ENCODE results near the gene VEPH1. TPM values are rescaled to one million over a fixed set of nuclear protein-coding genes. Genes with fewer than 3 reads are reported as not detected.

The VEPH1 gene
- total RNA-seq, 1 donor from 2014 or later: 0.16 TPM

DNA sequence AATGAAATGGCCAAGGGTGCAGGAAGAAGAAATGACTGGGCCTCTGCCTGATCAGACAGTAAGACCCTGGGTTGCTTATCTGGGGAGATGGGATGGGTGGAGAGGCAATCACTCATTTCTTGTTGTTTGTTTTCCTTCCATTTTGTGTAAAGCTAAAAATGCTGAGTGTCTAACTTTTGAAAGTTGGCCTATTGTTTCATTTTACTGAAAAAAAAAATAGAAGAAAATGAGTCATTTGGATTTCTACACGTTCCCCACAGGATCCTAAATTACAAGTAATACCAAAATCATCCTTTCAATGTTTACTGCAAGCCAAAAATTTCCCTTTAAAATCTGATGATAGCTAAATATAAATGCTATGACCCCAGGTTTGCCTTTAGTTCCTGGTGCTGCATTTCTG lies 36.0 kb downstream of the VEPH1 start:
- DNase-seq: no peak
- Histone ChIP-seq H3K27ac (replicated peaks) (no peak overlapping the region), H3K4me3 (no peak overlapping the region), H3K27me3 (ENCODE audit: low read depth) (no peaks in the 10 kb centered on the region), H3K4me1 (no peaks in the 10 kb centered on the region), H3K36me3 (no peaks in the 10 kb centered on the region), H3K9me3 (replicated peaks) (no peaks in the 10 kb centered on the region)
- intact Hi-C loops (cut with micrococcal nuclease): no loop called here
- TF ChIP-seq, protein P1, sequence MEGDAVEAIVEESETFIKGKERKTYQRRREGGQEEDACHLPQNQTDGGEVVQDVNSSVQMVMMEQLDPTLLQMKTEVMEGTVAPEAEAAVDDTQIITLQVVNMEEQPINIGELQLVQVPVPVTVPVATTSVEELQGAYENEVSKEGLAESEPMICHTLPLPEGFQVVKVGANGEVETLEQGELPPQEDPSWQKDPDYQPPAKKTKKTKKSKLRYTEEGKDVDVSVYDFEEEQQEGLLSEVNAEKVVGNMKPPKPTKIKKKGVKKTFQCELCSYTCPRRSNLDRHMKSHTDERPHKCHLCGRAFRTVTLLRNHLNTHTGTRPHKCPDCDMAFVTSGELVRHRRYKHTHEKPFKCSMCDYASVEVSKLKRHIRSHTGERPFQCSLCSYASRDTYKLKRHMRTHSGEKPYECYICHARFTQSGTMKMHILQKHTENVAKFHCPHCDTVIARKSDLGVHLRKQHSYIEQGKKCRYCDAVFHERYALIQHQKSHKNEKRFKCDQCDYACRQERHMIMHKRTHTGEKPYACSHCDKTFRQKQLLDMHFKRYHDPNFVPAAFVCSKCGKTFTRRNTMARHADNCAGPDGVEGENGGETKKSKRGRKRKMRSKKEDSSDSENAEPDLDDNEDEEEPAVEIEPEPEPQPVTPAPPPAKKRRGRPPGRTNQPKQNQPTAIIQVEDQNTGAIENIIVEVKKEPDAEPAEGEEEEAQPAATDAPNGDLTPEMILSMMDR (IDR thresholded peaks at IDR 0.05; ENCODE audit: borderline replicate concordance): no peak

DNA sequence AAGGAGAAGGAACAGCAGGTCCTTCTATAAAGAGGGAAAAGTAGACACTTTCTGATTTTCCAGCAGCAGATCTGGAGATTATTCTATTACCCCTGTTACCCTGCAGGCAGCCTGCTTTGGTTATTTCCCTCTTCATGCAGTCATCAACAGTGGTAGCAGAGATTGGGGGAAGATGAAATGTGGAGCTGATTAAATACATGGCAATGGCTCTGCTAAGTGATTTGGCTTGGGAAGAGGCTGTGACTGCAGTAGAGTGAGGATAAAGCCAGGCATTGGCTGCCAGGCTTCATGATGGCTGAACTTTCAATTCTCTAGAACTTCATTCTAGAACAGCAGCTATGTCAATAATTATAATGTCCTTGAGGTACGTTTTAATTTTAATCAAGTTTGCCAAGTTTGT lies 37.5 kb downstream of the VEPH1 start:
- DNase-seq: no peak
- intact Hi-C loops (cut with micrococcal nuclease): no loop called here
- H3K27me3 ChIP-seq (ENCODE audit: low read depth): no peaks in the 10 kb centered on the region
- H3K27ac ChIP-seq (replicated peaks): no peak overlapping the region
- TF ChIP-seq, protein P1 (IDR thresholded peaks at IDR 0.05; ENCODE audit: borderline replicate concordance): no peak
- H3K4me1 ChIP-seq: no peaks in the 10 kb centered on the region
- H3K9me3 ChIP-seq (replicated peaks): no peaks in the 10 kb centered on the region
- H3K36me3 ChIP-seq: no peaks in the 10 kb centered on the region
- H3K4me3 ChIP-seq: no peak overlapping the region

DNA sequence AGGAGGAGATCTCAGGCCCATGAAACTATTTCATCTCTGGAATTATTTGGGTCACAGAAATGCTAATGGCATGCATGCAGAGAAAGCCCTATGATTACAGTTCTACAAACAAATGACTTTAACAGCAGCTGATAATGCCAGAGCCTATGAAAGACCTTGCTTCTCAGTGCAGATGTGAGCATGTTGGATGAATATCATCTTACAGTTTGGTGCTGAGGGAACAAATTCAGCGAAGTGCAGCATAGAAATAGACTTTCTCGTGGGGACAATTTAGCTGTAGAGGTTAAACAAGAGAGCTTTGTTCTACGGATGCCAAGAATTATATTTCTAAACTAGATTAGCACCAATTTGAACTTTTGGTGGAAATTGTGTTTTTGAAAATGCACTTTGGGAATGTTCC lies 38.9 kb downstream of the VEPH1 start:
- no peaks in the 10 kb centered on the region for H3K36me3 ChIP-seq
- DNase-seq: no peak
- H3K4me1 ChIP-seq: no peaks in the 10 kb centered on the region
- H3K4me3 ChIP-seq: no peak overlapping the region
- peak overlapping the region; percentile 3 for H3K27ac ChIP-seq (replicated peaks)
- TF ChIP-seq, protein P1 (IDR thresholded peaks at IDR 0.05; ENCODE audit: borderline replicate concordance): no peak
- no peaks in the 10 kb centered on the region for H3K9me3 ChIP-seq (replicated peaks)
- peaks cover 11% of the 10 kb centered on the region for H3K27me3 ChIP-seq (ENCODE audit: low read depth)
- intact Hi-C loops (cut with micrococcal nuclease): no loop called here

DNA sequence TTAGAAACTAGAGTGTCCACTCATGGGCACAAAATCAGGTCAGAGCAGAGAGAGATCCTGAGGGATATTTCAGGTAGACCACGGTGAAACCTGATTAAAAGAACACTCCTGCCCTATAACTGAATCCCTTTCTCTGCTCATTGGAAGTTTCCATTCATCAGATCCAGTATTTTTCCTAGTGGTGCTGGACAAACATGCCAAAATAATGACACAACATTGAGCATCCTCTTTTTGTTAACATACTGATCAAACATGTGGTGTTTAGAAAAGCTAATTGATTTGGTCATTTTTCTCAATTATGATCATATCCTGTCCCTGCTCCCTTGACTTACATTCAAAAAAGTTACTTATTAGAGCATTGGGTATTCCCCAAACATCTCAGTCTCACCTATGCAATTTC lies 39.4 kb downstream of the VEPH1 start:
- Histone ChIP-seq H3K36me3 (no peaks in the 10 kb centered on the region), H3K27ac (replicated peaks) (peak overlapping the region; percentile 3), H3K9me3 (replicated peaks) (no peaks in the 10 kb centered on the region)

DNA sequence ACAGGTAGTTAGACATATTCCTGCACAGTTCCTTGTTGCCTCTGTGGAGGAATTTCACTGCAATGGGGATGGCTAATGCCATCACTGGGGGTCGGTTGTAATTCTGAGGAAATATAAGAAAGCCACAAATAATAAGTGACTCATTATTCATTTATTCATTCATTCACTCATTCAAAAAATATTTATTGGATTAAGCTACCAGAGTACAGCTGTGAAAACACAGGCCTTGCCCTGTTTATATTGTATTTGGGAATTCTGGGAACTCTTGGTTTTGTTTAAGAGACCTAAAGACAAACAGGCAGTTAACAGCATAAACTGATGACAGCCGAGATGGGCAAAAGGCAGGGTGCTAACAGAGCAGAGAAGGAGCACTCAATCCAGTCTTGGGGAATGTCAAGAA lies 43.0 kb downstream of the VEPH1 start:
- Histone ChIP-seq H3K9me3 (replicated peaks) (no peaks in the 10 kb centered on the region), H3K36me3 (no peaks in the 10 kb centered on the region), H3K27me3 (ENCODE audit: low read depth) (peaks cover 18% of the 10 kb centered on the region), H3K4me3 (no peak overlapping the region), H3K27ac (replicated peaks) (no peak overlapping the region), H3K4me1 (no peaks in the 10 kb centered on the region)
- intact Hi-C loops (cut with micrococcal nuclease): no loop called here
- TF ChIP-seq, protein P1 (IDR thresholded peaks at IDR 0.05; ENCODE audit: borderline replicate concordance): no peak
- DNase-seq: no peak

More for the DNA sequence above, 39.4 kb downstream of the VEPH1 start:
- no peak for DNase-seq
- H3K4me1 ChIP-seq: no peaks in the 10 kb centered on the region
- intact Hi-C loops (cut with micrococcal nuclease): no loop called here
- peaks cover 16% of the 10 kb centered on the region for H3K27me3 ChIP-seq (ENCODE audit: low read depth)
- H3K4me3 ChIP-seq: no peak overlapping the region
- TF ChIP-seq, protein P1 (IDR thresholded peaks at IDR 0.05; ENCODE audit: borderline replicate concordance): no peak

DNA sequence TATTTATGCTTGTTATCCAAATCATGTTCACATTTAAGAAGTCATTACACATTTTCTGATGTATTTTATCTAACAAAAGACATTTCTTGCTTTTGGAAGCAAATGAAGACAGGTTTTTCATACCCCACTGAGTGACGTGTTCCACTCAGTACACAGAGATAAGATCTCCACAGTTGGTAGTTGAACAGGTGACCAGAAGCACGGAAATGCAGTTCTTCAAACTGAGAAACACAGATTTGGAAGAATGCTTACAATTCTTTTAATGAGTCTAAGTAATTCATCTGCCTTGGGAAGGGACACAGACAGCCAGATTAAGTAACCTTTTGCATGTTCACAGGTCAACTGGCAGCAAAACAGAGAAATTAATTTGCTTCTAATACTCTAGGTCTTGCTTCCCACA lies 43.5 kb downstream of the VEPH1 start:
- no peak for DNase-seq
- Histone ChIP-seq H3K36me3 (no peaks in the 10 kb centered on the region), H3K4me1 (no peaks in the 10 kb centered on the region), H3K4me3 (no peak overlapping the region), H3K9me3 (replicated peaks) (no peaks in the 10 kb centered on the region), H3K27ac (replicated peaks) (no peak overlapping the region), H3K27me3 (ENCODE audit: low read depth) (peaks cover 18% of the 10 kb centered on the region)
- TF ChIP-seq, protein P1 (IDR thresholded peaks at IDR 0.05; ENCODE audit: borderline replicate concordance): no peak
- intact Hi-C loops (cut with micrococcal nuclease): no loop called here
